Epithelial cell of prostate (primary cell): ENCODE results near the gene ORMDL3.
"Not testable (repeated sequence)": the region's sequence is repeated elsewhere in the genome, so short reads cannot be mapped to it uniquely, and the experiment has no call there.

ENCODE experiments used
- DNase-seq: peaks from one replicate; pipeline ENCODE4 v3.0.0-alpha.2; 2011; ENCODE audit warnings: low read depth, low spot score
- H3K27ac ChIP-seq: fragments of 450-650 bp; 2 replicates; pipeline ENCODE4 v1.5.1; 2017; ENCODE audit warnings: mild to moderate bottlenecking

Gene ORMDL3

GRCh38 chr17:39894681-39895376, 32.6 kb downstream of the ORMDL3 start:
- no peak overlapping the region for H3K27ac ChIP-seq
- no peak for DNase-seq

GRCh38 chr17:39889200-39889599, 38.2 kb downstream of the ORMDL3 start:
- no peak overlapping the region for H3K27ac ChIP-seq
- DNase-seq, result no peak

- DNase-seq, result no peak
- H3K27ac ChIP-seq, result no peak overlapping the region
Measured at GRCh38 chr17:39887078-39887477, 40.3 kb downstream of the ORMDL3 start.

- not testable (repeated sequence) for H3K27ac ChIP-seq, DNase-seq
Measured at GRCh38 chr17:39886102-39886501, 41.3 kb downstream of the ORMDL3 start.

- H3K27ac ChIP-seq, result no peak overlapping the region
- no peak for DNase-seq
Measured at GRCh38 chr17:39872751-39873150, 54.6 kb downstream of the ORMDL3 start.

GRCh38 chr17:39871801-39872200, 55.6 kb downstream of the ORMDL3 start:
- DNase-seq, result no peak
- no peak overlapping the region for H3K27ac ChIP-seq
